Measurements from ENCODE around the gene BMP8A.

DNA sequence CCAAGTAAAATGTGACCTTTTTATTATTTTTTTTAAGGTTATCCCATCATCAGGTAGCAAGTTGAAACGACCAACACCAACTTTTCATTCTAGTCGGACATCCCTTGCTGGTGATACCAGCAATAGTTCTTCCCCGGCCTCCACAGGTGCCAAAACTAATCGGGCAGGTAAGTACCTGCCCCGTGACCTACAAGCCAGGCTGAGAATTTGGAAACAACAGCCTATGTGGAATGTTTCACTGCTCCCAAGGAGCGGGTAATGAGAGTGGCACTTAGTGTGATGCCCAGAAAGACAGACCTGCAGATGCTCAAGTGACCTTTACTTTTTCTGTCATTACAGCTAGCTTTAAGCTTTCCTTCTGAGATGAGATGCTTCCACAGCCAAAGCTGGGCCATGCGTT, 6.9 kb upstream of the BMP8A start:
- TF ChIP-seq, protein P1, sequence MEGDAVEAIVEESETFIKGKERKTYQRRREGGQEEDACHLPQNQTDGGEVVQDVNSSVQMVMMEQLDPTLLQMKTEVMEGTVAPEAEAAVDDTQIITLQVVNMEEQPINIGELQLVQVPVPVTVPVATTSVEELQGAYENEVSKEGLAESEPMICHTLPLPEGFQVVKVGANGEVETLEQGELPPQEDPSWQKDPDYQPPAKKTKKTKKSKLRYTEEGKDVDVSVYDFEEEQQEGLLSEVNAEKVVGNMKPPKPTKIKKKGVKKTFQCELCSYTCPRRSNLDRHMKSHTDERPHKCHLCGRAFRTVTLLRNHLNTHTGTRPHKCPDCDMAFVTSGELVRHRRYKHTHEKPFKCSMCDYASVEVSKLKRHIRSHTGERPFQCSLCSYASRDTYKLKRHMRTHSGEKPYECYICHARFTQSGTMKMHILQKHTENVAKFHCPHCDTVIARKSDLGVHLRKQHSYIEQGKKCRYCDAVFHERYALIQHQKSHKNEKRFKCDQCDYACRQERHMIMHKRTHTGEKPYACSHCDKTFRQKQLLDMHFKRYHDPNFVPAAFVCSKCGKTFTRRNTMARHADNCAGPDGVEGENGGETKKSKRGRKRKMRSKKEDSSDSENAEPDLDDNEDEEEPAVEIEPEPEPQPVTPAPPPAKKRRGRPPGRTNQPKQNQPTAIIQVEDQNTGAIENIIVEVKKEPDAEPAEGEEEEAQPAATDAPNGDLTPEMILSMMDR (IDR thresholded peaks at IDR 0.05): no peak
- no peak for TF ChIP-seq SIN3A (IDR thresholded peaks at IDR 0.05; ENCODE audit: borderline replicate concordance, insufficient read depth, low read depth, low read length)
- TF ChIP-seq, protein P2, sequence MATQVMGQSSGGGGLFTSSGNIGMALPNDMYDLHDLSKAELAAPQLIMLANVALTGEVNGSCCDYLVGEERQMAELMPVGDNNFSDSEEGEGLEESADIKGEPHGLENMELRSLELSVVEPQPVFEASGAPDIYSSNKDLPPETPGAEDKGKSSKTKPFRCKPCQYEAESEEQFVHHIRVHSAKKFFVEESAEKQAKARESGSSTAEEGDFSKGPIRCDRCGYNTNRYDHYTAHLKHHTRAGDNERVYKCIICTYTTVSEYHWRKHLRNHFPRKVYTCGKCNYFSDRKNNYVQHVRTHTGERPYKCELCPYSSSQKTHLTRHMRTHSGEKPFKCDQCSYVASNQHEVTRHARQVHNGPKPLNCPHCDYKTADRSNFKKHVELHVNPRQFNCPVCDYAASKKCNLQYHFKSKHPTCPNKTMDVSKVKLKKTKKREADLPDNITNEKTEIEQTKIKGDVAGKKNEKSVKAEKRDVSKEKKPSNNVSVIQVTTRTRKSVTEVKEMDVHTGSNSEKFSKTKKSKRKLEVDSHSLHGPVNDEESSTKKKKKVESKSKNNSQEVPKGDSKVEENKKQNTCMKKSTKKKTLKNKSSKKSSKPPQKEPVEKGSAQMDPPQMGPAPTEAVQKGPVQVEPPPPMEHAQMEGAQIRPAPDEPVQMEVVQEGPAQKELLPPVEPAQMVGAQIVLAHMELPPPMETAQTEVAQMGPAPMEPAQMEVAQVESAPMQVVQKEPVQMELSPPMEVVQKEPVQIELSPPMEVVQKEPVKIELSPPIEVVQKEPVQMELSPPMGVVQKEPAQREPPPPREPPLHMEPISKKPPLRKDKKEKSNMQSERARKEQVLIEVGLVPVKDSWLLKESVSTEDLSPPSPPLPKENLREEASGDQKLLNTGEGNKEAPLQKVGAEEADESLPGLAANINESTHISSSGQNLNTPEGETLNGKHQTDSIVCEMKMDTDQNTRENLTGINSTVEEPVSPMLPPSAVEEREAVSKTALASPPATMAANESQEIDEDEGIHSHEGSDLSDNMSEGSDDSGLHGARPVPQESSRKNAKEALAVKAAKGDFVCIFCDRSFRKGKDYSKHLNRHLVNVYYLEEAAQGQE (IDR thresholded peaks at IDR 0.05; ENCODE audit: insufficient read depth in 1 of 2, low read depth in 2 of 2, low read length in 1 of 2): no peak
- TF ChIP-seq POLR2AphosphoS5 (IDR thresholded peaks at IDR 0.05; ENCODE audit: low read depth, low read length): no peak
- no peak for TF ChIP-seq TCF7L2 (IDR thresholded peaks at IDR 0.05; ENCODE audit: low read depth, low read length)

All from Panc1 (cell line).